ENCODE data around the gene CABLES1.
A peak's percentile ranks its signal among the peaks of the same experiment; 100 is the strongest.

Gene CABLES1

DNA sequence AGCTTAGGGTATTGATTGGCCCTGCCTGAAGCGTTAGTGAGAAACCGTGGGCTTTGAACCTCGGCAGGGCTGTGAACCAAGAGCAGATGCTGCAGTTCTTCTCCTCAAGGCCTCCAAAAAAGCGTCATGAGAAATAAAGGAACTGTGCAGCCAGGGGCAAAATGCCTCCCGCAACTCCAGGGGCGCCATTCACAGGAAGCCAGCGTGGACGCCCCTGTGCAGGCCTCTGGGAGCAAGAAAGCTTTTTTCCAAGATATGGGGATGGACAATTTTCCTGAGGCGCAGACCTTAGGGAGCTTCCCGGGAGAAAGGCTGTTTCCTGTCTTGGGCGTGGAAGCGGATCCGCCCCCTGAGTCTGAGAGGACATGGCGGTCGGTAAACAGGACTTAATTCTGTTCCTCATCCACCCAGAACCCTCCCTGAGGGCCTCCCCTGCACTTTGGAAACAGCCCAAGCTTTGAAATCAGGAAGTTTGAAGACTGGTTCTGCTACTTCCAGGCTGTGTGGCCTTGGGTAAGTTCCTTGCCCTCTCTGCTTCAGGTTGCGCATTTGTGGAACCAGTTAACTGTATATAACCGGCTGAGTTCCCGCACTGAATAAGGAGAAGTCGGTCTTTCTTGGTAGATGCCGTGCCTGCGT, 29.6 kb upstream of the CABLES1 start:
- Histone ChIP-seq H3K9me3 (replicated peaks in 1 of 2; ENCODE audit: control insufficient read depth in 2 of 2, insufficient read depth in 1 of 2, low read depth in 1 of 2, low read length in 2 of 2) (no peaks in the 10 kb centered on the region), H3K36me3 (replicated peaks in 1 of 2; ENCODE audit: control insufficient read depth in 2 of 2, insufficient read depth in 2 of 2, low read length in 2 of 2) (no peaks in the 10 kb centered on the region), H4K8ac (ENCODE audit: low read depth, low read length) (no peak overlapping the region), H4K91ac (ENCODE audit: low read depth, low read length, poor library complexity) (no peak overlapping the region), H3K14ac (ENCODE audit: low read length) (no peak overlapping the region), H3K18ac (ENCODE audit: low read length) (peak overlapping the region; percentile 18), H2AFZ (ENCODE audit: low read length) (no peak overlapping the region), H3K4ac (ENCODE audit: low read length) (no peak overlapping the region), H3K4me1 (ENCODE audit: control insufficient read depth in 2 of 2, insufficient read depth in 1 of 2, low read depth in 1 of 2, low read length in 2 of 2) (peaks cover 3% of the 10 kb centered on the region in 2 donors), H2BK120ac (ENCODE audit: low read depth, low read length) (no peak overlapping the region), H2BK12ac (ENCODE audit: low read length) (no peak overlapping the region), H2AK5ac (ENCODE audit: low read depth, low read length) (peak overlapping the region; percentile 21), H2BK15ac (ENCODE audit: low read length) (no peak overlapping the region), H3K27me3 (ENCODE audit: control insufficient read depth in 3 of 3, insufficient read depth in 3 of 3, low read depth in 1 of 3, low read length in 3 of 3) (peaks cover 0 to 3% (median 0%) of the 10 kb centered on the region in 3 experiments), H3K9ac (ENCODE audit: low read depth, low read length, poor library complexity) (no peak overlapping the region), H2BK5ac (ENCODE audit: low read length) (no peak overlapping the region), H3K79me1 (ENCODE audit: low read depth, low read length) (no peaks in the 10 kb centered on the region), H3K4me3 (ENCODE audit: low read length in 2 of 2) (no peak overlapping the region), H3K27ac (replicated peaks; ENCODE audit: low read length) (no peak overlapping the region), H3K4me2 (ENCODE audit: insufficient read depth, low read length, poor library complexity, severe bottlenecking) (no peak overlapping the region), H3K23ac (ENCODE audit: low read depth, low read length, poor library complexity) (peak overlapping the region; percentile 58)
- no CpG with 5 or more reads among the region's 21 CpGs for WGBS, 2 donors (ENCODE audit: extremely low coverage in 2 of 2, insufficient read length in 2 of 2, insufficient replicate concordance in 1 of 2)
- no peak for DNase-seq (ENCODE audit: low spot score)

DNA sequence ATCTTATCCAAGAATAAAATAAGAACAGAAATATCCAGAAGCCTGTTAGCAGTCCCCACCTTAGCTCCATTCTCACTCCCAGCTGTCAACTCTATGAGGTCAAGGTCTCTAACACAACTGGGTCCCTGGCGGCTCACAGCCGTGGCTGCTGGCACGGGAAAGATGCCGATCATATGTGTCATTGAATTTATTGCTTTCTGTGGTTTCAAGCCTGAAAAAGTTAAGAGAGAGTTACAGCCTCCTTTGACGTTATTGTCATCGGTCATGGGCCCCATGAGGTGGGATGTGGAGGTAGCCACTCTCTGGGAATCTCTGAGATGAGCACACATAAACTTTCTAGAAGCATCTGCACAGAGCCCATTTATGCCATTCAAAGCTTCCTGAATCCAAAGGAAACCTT, 28.7 kb upstream of the CABLES1 start:
- Histone ChIP-seq H3K4me2 (ENCODE audit: insufficient read depth, low read length, poor library complexity, severe bottlenecking) (no peak overlapping the region), H3K4me3 (ENCODE audit: low read length in 2 of 2) (no peak overlapping the region), H2AK5ac (ENCODE audit: low read depth, low read length) (no peak overlapping the region)

DNA sequence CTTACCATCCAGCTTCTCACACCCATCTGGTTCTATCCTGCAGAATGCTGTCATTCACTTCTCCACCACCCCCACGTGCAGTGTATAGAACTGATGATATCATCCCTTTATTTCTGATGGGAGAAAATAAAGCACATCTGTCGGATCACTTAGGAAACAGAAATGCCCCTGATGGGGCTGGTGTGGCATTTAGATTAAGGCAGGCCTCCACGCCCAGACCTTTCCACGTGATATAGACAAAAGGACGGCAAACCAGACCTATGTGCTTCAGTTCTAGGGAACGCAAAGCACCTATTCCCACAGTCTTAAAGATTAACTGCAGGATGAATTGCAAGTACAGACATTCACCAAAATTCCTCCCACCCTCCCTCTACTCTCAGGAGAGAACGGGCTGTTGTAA, 27.6 kb upstream of the CABLES1 start:
- no peak overlapping the region for H2AK5ac ChIP-seq (ENCODE audit: low read depth, low read length)
- peaks cover 0 to 4% of the 10 kb centered on the region in 2 donors for H3K9me3 ChIP-seq (replicated peaks in 1 of 2; ENCODE audit: control insufficient read depth in 2 of 2, insufficient read depth in 1 of 2, low read depth in 1 of 2, low read length in 2 of 2)
- no peak overlapping the region for H3K27ac ChIP-seq (replicated peaks; ENCODE audit: low read length)
- H3K4ac ChIP-seq (ENCODE audit: low read length): no peak overlapping the region
- no CpG with 5 or more reads among the region's 7 CpGs for WGBS, 2 donors (ENCODE audit: extremely low coverage in 2 of 2, insufficient read length in 2 of 2, insufficient replicate concordance in 1 of 2)
- H3K4me3 ChIP-seq (ENCODE audit: low read length in 2 of 2): no peak overlapping the region
- H3K79me1 ChIP-seq (ENCODE audit: low read depth, low read length): no peaks in the 10 kb centered on the region
- no peak overlapping the region for H3K14ac ChIP-seq (ENCODE audit: low read length)
- no peak overlapping the region for H3K9ac ChIP-seq (ENCODE audit: low read depth, low read length, poor library complexity)
- H2BK120ac ChIP-seq (ENCODE audit: low read depth, low read length): no peak overlapping the region
- no peak overlapping the region for H3K18ac ChIP-seq (ENCODE audit: low read length)
- peak overlapping the region; percentile 36 for H2BK12ac ChIP-seq (ENCODE audit: low read length)
- H3K23ac ChIP-seq (ENCODE audit: low read depth, low read length, poor library complexity): no peak overlapping the region
- H4K8ac ChIP-seq (ENCODE audit: low read depth, low read length): no peak overlapping the region
- H2BK5ac ChIP-seq (ENCODE audit: low read length): no peak overlapping the region
- H3K4me1 ChIP-seq (ENCODE audit: control insufficient read depth in 2 of 2, insufficient read depth in 1 of 2, low read depth in 1 of 2, low read length in 2 of 2): peaks cover 3% of the 10 kb centered on the region in 2 donors
- no peak for DNase-seq (ENCODE audit: low spot score)
- no peak overlapping the region for H4K91ac ChIP-seq (ENCODE audit: low read depth, low read length, poor library complexity)
- H3K4me2 ChIP-seq (ENCODE audit: insufficient read depth, low read length, poor library complexity, severe bottlenecking): no peak overlapping the region
- H3K27me3 ChIP-seq (ENCODE audit: control insufficient read depth in 3 of 3, insufficient read depth in 3 of 3, low read depth in 1 of 3, low read length in 3 of 3): peaks cover 0 to 8% (median 0%) of the 10 kb centered on the region in 3 experiments
- no peak overlapping the region for H2AFZ ChIP-seq (ENCODE audit: low read length)
- no peaks in the 10 kb centered on the region for H3K36me3 ChIP-seq (replicated peaks in 1 of 2; ENCODE audit: control insufficient read depth in 2 of 2, insufficient read depth in 2 of 2, low read length in 2 of 2)
- H2BK15ac ChIP-seq (ENCODE audit: low read length): no peak overlapping the region

More for the DNA sequence above, 28.7 kb upstream of the CABLES1 start:
- Histone ChIP-seq H3K9me3 (replicated peaks in 1 of 2; ENCODE audit: control insufficient read depth in 2 of 2, insufficient read depth in 1 of 2, low read depth in 1 of 2, low read length in 2 of 2) (no peaks in the 10 kb centered on the region), H4K8ac (ENCODE audit: low read depth, low read length) (no peak overlapping the region), H2BK120ac (ENCODE audit: low read depth, low read length) (no peak overlapping the region), H3K18ac (ENCODE audit: low read length) (no peak overlapping the region), H3K27me3 (ENCODE audit: control insufficient read depth in 3 of 3, insufficient read depth in 3 of 3, low read depth in 1 of 3, low read length in 3 of 3) (peaks cover 0 to 3% (median 0%) of the 10 kb centered on the region in 3 experiments), H3K4me1 (ENCODE audit: control insufficient read depth in 2 of 2, insufficient read depth in 1 of 2, low read depth in 1 of 2, low read length in 2 of 2) (peaks cover 3% of the 10 kb centered on the region in 2 donors), H3K9ac (ENCODE audit: low read depth, low read length, poor library complexity) (no peak overlapping the region), H2BK12ac (ENCODE audit: low read length) (no peak overlapping the region), H2BK5ac (ENCODE audit: low read length) (no peak overlapping the region), H3K4ac (ENCODE audit: low read length) (no peak overlapping the region), H3K27ac (replicated peaks; ENCODE audit: low read length) (no peak overlapping the region), H3K79me1 (ENCODE audit: low read depth, low read length) (no peaks in the 10 kb centered on the region), H3K14ac (ENCODE audit: low read length) (no peak overlapping the region), H3K23ac (ENCODE audit: low read depth, low read length, poor library complexity) (no peak overlapping the region), H2BK15ac (ENCODE audit: low read length) (no peak overlapping the region), H3K36me3 (replicated peaks in 1 of 2; ENCODE audit: control insufficient read depth in 2 of 2, insufficient read depth in 2 of 2, low read length in 2 of 2) (no peaks in the 10 kb centered on the region), H2AFZ (ENCODE audit: low read length) (peak overlapping the region; percentile 51), H4K91ac (ENCODE audit: low read depth, low read length, poor library complexity) (no peak overlapping the region)
- WGBS, 2 donors (ENCODE audit: extremely low coverage in 2 of 2, insufficient read length in 2 of 2, insufficient replicate concordance in 1 of 2): no CpG with 5 or more reads among the region's 6 CpGs
- no peak for DNase-seq (ENCODE audit: low spot score)

DNA sequence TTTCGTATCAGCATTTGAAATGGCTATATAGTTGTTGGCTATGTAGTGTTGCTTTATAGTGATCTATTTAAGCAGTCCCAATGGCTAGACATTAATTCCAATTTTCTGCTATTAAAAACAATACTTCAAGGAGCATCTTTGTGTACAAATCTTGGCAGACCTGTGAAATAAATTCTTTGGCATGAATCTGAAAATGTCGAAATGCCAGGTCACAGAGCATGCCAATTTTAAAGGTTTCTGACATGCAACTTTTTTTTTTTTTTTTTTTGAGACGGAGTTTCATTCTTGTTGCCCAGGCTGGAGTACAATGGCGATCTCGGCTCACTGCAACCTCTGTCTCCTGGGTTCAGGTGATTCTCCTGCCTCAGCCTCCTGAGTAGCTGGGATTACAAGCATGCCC, 26.8 kb upstream of the CABLES1 start:
- Histone ChIP-seq H2AK5ac (ENCODE audit: low read depth, low read length) (no peak overlapping the region), H3K4ac (ENCODE audit: low read length) (no peak overlapping the region), H3K14ac (ENCODE audit: low read length) (no peak overlapping the region), H3K27me3 (ENCODE audit: control insufficient read depth in 3 of 3, insufficient read depth in 3 of 3, low read depth in 1 of 3, low read length in 3 of 3) (peaks cover 0 to 9% (median 0%) of the 10 kb centered on the region in 3 experiments), H3K23ac (ENCODE audit: low read depth, low read length, poor library complexity) (no peak overlapping the region), H2BK5ac (ENCODE audit: low read length) (no peak overlapping the region), H4K91ac (ENCODE audit: low read depth, low read length, poor library complexity) (no peak overlapping the region), H3K18ac (ENCODE audit: low read length) (no peak overlapping the region), H3K9ac (ENCODE audit: low read depth, low read length, poor library complexity) (no peak overlapping the region), H2BK15ac (ENCODE audit: low read length) (no peak overlapping the region), H3K9me3 (replicated peaks in 1 of 2; ENCODE audit: control insufficient read depth in 2 of 2, insufficient read depth in 1 of 2, low read depth in 1 of 2, low read length in 2 of 2) (peaks cover 0 to 4% of the 10 kb centered on the region in 2 donors), H3K4me3 (ENCODE audit: low read length in 2 of 2) (no peak overlapping the region), H3K4me1 (ENCODE audit: control insufficient read depth in 2 of 2, insufficient read depth in 1 of 2, low read depth in 1 of 2, low read length in 2 of 2) (peaks cover 3% of the 10 kb centered on the region in 2 donors), H3K4me2 (ENCODE audit: insufficient read depth, low read length, poor library complexity, severe bottlenecking) (no peak overlapping the region), H2AFZ (ENCODE audit: low read length) (no peak overlapping the region), H3K27ac (replicated peaks; ENCODE audit: low read length) (no peak overlapping the region), H2BK120ac (ENCODE audit: low read depth, low read length) (no peak overlapping the region), H4K8ac (ENCODE audit: low read depth, low read length) (no peak overlapping the region), H3K79me1 (ENCODE audit: low read depth, low read length) (no peaks in the 10 kb centered on the region), H3K36me3 (replicated peaks in 1 of 2; ENCODE audit: control insufficient read depth in 2 of 2, insufficient read depth in 2 of 2, low read length in 2 of 2) (no peaks in the 10 kb centered on the region), H2BK12ac (ENCODE audit: low read length) (no peak overlapping the region)
- no CpG with 5 or more reads among the region's 5 CpGs for WGBS, 2 donors (ENCODE audit: extremely low coverage in 2 of 2, insufficient read length in 2 of 2, insufficient replicate concordance in 1 of 2)
- DNase-seq (ENCODE audit: low spot score): no peak

Measured in neuronal stem cell (in vitro differentiated cells).